ENCODE results near the gene PCGF3.
"Not testable (repeated sequence)": the region's sequence is repeated elsewhere in the genome, so short reads cannot be mapped to it uniquely, and the experiment has no call there.

PCGF3 gene

GRCh38 chr4:668219-668618 lies 37.4 kb upstream of the PCGF3 start:
- not testable (repeated sequence) for DNase-seq (ENCODE audit: low read depth in 2 of 2)

GRCh38 chr4:669806-670559 lies 35.6 kb upstream of the PCGF3 start:
- not testable (repeated sequence) for DNase-seq (ENCODE audit: low read depth in 2 of 2)

- no peak for DNase-seq (ENCODE audit: low read depth in 2 of 2)
Observed at GRCh38 chr4:671769-672168, 33.9 kb upstream of the PCGF3 start.

- DNase-seq (ENCODE audit: low read depth in 2 of 2) = no peak
Observed at GRCh38 chr4:673349-674091, 32.1 kb upstream of the PCGF3 start.

- DNase-seq (ENCODE audit: low read depth in 2 of 2) = peak; percentile 94 to 95
Observed at GRCh38 chr4:674172-675035, 31.2 kb upstream of the PCGF3 start, which contains the start of the genes ATP5ME and MYL5. Gene ATP5ME, minus strand, starts transcription at chr4:674276. Its CDS starts 29 bp downstream, at chr4:674247. Gene MYL5, plus strand, starts transcription at chr4:674542. Its CDS starts 3,485 bp downstream, at chr4:678027.

- DNase-seq (ENCODE audit: low read depth in 2 of 2) = no peak
Observed at GRCh38 chr4:675036-675882, 30.4 kb upstream of the PCGF3 start.

- DNase-seq (ENCODE audit: low read depth in 2 of 2) = no peak
Observed at GRCh38 chr4:675980-676870, 29.4 kb upstream of the PCGF3 start.

- DNase-seq (ENCODE audit: low read depth in 2 of 2) = no peak
Observed at GRCh38 chr4:676871-677235, 28.8 kb upstream of the PCGF3 start.

GRCh38 chr4:677431-678293 lies 28.0 kb upstream of the PCGF3 start:
- no peak for DNase-seq (ENCODE audit: low read depth in 2 of 2)

- no peak for DNase-seq (ENCODE audit: low read depth in 2 of 2)
Observed at GRCh38 chr4:678331-679103, 27.1 kb upstream of the PCGF3 start.

- DNase-seq (ENCODE audit: low read depth in 2 of 2) = no peak
Observed at GRCh38 chr4:679104-679481, 26.5 kb upstream of the PCGF3 start.

GRCh38 chr4:679629-680028 lies 26.0 kb upstream of the PCGF3 start:
- DNase-seq (ENCODE audit: low read depth in 2 of 2) = no peak

- DNase-seq (ENCODE audit: low read depth in 2 of 2) = no peak
Observed at GRCh38 chr4:680091-680490, 25.5 kb upstream of the PCGF3 start.

GRCh38 chr4:680551-680927 lies 25.1 kb upstream of the PCGF3 start:
- DNase-seq (ENCODE audit: low read depth in 2 of 2) = no peak

GRCh38 chr4:680928-681645 lies 24.5 kb upstream of the PCGF3 start:
- DNase-seq (ENCODE audit: low read depth in 2 of 2) = peak in 1 of 2 donors; percentile 54

GRCh38 chr4:681736-682451 lies 23.7 kb upstream of the PCGF3 start:
- DNase-seq (ENCODE audit: low read depth in 2 of 2) = no peak

GRCh38 chr4:682490-683172 lies 23.0 kb upstream of the PCGF3 start:
- DNase-seq (ENCODE audit: low read depth in 2 of 2) = no peak

Data from stimulated activated CD4-positive, alpha-beta T cell treated with anti-CD3 and anti-CD28 coated beads, Interleukin-4, amount 100 ng/mL, for 48 hours (primary cell).